ENCODE results near the gene GON4L.
"Not testable (repeated sequence)": the region's sequence is repeated elsewhere in the genome, so short reads cannot be mapped to it uniquely, and the experiment has no call there.

GON4L gene

DNA sequence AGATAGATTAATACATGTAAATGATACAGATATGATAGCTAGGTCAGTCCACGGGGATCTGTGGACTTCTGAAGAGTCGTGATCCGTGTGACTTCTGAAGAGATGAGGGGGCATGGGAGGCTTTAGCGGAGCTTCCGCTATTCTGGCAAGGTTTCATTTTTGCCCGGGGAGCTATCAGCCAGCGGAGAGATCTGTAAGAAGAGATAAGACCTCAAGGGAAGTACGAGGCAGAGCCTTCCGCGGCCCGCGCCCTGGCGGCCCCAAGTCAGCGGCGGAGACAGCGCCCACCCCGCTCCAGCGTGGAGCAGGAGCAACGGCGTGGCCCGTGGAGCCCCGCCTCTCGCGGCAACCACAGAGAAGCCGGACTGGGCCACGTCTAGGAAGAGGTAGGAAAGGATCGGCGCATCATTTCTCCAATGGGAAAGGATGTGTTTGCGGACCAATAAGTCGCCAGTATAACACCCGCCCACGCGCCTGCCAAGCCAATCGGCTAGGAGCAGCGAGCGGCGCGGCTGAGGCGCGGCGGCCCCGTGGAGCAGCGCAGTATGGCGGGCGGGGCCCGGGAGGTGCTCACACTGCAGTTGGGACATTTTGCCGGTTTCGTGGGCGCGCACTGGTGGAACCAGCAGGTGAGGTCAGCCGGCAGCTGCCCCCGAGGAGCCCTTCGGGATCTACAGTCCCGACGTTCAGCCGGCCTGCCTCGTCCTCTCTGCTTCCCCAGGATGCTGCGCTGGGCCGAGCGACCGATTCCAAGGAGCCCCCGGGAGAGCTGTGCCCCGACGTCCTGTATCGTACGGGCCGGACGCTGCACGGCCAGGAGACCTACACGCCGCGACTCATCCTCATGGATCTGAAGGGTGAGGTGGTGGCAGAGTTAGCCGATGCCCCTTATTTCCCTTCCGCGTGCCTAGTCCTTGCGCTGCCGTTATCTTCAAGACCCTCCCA, 111.5 kb downstream of the GON4L start:
- DNase-seq, result peak; percentile 87 to 91

DNA sequence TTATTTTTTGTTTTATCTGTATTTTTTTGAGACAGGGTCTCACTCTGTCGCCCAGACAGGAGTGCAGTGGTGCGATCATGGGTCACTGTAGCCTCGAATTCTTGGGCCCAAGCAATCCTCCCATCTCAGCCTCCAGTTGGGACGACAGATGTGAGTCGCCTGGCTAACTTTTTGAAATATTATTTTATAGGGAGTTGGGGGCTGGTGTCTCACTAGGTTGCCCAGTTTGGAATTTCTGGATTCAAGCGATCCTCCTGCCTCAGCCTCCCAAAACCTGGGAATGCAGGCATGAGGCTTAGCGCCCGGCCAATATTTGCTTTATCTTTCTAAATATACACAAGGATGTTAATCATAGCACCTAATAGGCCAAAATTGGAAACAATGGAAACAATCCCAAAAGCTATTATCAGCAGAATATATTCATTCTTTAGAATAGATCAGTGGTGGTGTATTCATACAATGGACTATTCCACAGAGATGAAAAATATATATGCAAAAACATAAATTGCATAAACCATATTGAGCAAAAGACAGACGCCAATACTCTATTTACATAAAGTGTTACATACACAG, 112.2 kb downstream of the GON4L start:
- no peak for DNase-seq

DNA sequence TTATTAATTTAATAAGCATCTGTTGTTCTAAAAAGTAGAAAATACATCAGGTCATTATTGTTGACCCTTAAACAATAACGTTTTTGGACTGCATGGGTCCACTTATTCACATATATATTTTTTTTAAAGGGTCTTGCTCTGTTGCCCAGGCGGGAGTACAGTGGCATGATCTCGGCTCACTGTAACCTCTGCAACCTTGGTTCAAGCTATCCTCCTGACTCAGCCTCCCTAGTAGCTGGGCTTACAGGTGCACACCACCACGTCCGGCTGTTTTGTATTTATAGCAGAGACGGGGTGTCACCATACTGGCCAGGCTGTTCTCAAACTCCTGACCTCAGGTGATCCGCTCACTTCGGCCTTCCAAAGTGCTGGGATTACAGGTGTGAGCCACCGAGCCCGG, 115.1 kb downstream of the GON4L start:
- no peak for DNase-seq

GRCh38 chr1:155740995-155741394, 116.0 kb downstream of the GON4L start:
- no peak for DNase-seq

GRCh38 chr1:155729031-155729898, 127.7 kb downstream of the GON4L start:
- peak; percentile 36 to 52 for DNase-seq

DNA sequence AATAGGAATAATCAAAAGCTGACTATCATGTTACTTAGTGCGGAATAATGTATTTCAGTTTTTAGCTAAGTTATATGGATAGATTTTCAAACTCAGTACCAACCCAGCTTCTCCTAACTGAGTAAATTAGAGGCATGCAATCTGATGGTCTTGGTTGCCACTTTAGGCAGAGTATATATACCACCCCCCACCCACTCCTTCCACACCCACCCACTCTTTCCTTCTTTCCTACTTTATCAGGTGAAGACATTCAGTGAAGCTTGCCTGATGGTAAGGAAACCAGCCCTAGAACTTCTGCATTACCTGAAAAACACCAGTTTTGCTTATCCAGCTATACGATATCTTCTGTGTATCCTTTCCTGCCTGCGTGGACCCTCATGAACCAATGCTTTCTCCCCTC, 131.9 kb downstream of the GON4L start:
- no peak for DNase-seq

DNA sequence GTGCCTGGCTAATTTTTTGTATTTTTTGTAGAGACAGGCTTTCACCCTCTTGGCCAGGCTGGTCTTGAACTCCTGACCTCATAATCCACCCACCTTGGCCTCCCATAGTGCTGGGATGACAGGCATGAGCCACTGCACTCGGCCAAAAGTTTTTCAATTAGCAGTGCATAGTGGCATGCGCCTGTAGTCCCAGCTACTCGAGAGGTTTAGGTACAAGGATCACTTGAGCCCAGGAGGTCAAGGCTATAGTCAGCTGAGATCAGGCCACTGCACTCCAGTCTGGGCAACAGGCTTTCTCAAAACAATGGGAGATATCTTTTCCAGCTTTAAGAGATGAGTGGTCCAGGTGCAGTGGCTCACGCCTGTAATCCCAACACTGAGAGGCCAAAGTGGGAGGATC, 137.3 kb downstream of the GON4L start:
- DNase-seq, result no peak

GRCh38 chr1:155718524-155719115, 138.4 kb downstream of the GON4L start:
- not testable (repeated sequence) for DNase-seq

DNA sequence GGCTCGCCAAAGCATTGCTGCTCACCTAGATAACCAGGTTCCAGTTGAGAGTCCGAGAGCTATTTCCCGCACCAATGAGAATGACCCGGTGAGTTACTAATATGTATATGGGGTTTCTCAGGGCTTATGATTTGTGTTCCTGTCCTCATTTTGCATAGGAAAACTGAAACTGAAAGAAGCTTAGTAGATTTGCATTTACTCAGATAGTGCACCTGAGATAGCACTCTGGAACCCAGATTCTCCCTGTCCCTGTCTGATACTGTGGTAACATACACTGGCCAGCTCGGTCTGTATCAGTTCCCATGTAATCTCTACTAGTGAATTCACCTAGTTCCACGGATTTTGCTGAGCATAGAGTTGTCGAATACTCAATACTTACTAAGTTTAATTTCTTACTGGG, 140.0 kb downstream of the GON4L start:
- no peak for DNase-seq

DNA sequence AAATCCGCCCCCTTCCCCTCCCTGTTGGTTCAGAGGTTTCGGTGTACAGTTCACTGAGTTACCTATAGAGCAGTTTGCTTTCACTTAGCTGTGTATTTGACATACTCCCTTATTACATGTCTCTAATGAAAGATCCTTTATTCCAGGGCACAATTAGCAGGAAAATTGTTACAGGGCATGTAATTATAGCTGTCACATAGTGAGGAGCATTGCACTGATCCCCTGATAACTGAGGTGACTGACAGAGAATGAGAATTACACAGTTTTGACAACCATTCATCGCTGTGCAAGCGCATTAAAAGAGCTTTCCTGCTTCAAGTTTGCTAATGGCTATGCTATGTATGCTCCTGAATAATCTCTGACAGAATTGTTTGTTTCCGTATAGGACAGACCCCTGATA, 141.2 kb downstream of the GON4L start:
- DNase-seq, result no peak

DNA sequence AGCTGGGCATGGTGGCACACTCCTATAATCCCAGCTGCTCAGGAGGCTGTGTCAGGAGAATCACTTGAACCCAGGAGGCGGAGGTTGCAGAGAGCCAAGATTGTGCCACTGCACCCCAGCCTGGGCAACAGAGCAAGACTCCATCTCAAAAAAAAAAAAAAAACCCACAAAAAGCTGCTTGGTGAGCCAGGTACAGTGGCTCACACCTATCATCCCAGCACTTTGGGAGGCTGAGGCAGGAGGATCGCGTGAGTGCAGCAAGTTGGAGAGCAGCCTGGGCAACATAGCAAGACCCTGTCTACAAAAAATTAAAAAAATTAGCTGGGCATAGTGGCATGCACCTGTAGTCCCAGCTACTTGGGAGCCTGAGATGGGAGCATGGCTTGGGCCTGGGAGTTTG, 142.0 kb downstream of the GON4L start:
- DNase-seq, result not testable (repeated sequence)

DNA sequence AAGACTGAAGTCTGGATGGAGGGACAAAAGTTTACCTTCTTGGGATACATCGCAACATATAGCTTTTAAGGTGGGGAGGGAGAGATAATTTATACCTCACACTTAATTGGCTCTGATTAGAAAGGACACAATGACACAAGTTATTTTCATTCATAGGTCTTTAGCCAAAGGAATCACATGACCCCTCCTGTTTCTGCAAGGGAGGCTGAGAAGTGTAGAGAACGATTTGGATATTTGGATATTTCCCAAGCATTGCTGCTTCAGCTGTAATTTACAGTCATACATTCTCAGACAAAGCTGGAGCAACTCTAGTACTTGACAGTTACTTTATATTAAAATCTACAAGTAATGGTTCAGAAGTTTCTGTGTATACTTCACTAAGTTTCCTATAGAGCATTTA, 143.9 kb downstream of the GON4L start:
- DNase-seq, result no peak

GRCh38 chr1:155712636-155713035, 144.4 kb downstream of the GON4L start:
- DNase-seq, result peak in 1 of 2 experiments; percentile 8

- not testable (repeated sequence) for DNase-seq
Observed at GRCh38 chr1:155711457-155711856, 145.6 kb downstream of the GON4L start.

GRCh38 chr1:155709391-155709790, 147.6 kb downstream of the GON4L start:
- no peak for DNase-seq

DNA sequence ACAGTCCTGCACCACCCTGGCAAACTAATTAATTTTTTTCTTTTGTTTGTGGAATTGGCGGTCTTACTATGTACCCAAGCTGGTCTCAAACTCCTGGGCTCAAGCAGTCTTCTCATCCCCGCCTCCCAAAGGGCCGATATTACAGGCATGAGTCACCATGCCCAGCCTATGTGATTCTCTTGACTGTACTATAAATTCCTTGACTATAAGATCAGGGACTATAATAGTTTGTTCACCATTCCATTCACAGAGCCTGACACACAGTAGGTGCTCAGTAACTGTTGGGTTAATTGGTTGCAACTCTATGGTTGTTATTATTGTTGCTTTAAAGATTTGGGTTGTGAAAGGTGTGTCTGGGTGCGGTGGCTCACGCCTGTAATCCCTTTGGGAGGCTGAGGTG, 150.9 kb downstream of the GON4L start:
- DNase-seq, result no peak

GRCh38 chr1:155704414-155704813, 152.6 kb downstream of the GON4L start:
- DNase-seq, result not testable (repeated sequence)

- DNase-seq, result no peak
Observed at GRCh38 chr1:155703216-155703615, 153.8 kb downstream of the GON4L start.

GRCh38 chr1:155701675-155702074, 155.3 kb downstream of the GON4L start:
- not testable (repeated sequence) for DNase-seq

All from AML-193 (cell line).